Effector memory CD8-positive, alpha-beta T cell (primary cell): ENCODE measurements around the gene STRAP.
"Not testable (repeated sequence)": the region's sequence is repeated elsewhere in the genome, so short reads cannot be mapped to it uniquely, and the experiment has no call there.

Source experiments
- ATAC-seq: fragments of 150-1000 bp; cut with Tn5 transposase; replicated peaks from 2 replicates; pipeline ENCODE4 v1.10.0; 2021; ENCODE audit warnings: mild to moderate bottlenecking, moderate library complexity
- DNase-seq, 3 experiments: peaks; one replicate each; pipeline ENCODE4 v3.0.0; 2021
- H3K27ac Mint-ChIP-seq, 2 donors: one replicate each; pipeline ENCODE4 v1.8.0; 2022; ENCODE audit warnings: mild to moderate bottlenecking in 2 of 2, mixed read lengths in 2 of 2, moderate library complexity in 2 of 2
- H3K27me3 Mint-ChIP-seq, 2 donors: one replicate each; pipeline ENCODE4 v1.8.0; 2022; ENCODE audit warnings: mixed read lengths in 2 of 2
- H3K36me3 Mint-ChIP-seq: one replicate; pipeline ENCODE4 v1.8.0; 2022; ENCODE audit warnings: mild to moderate bottlenecking, moderate library complexity, mixed read lengths; ENCODE audit not compliant: insufficient read depth
- H3K4me1 Mint-ChIP-seq, 2 donors: one replicate each; pipeline ENCODE4 v1.8.0; 2022; ENCODE audit warnings: low read depth in 2 of 2, mixed read lengths in 2 of 2
- H3K4me3 Mint-ChIP-seq, 2 donors: one replicate each; pipeline ENCODE4 v1.8.0; 2022; ENCODE audit warnings: mild to moderate bottlenecking in 2 of 2, mixed read lengths in 2 of 2, moderate library complexity in 2 of 2
- H3K9me3 Mint-ChIP-seq, 2 donors: one replicate each; pipeline ENCODE4 v1.8.0; 2022; ENCODE audit warnings: mixed read lengths in 2 of 2

STRAP gene

GRCh38 chr12:15943519-15943918 lies 61.3 kb downstream of the STRAP start:
- not testable (repeated sequence) for H3K36me3 Mint-ChIP-seq, DNase-seq, H3K4me3 Mint-ChIP-seq, ATAC-seq, H3K27ac Mint-ChIP-seq, H3K9me3 Mint-ChIP-seq, H3K27me3 Mint-ChIP-seq
- peaks cover 3 to 19% of the 10 kb centered on the region in 2 donors for H3K4me1 Mint-ChIP-seq

DNA sequence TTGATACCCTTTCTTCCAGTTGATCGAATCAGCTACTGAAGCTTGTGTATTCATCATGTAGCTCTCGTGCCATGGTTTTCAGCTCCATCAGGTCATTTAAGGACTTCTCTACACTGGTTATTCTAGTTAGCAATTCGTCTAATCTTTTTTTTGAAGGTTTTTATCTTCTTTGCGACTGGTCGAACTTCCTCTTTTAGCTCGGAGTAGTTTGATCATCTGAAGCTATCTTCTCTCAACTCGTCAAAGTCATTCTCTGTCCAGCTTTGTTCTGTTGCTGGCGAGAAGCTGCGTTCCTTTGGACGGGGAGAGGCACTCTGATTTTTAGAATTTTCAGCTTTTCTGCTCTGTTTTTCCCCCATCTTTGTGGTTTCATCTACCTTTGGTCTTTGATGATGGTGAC lies 66.3 kb downstream of the STRAP start:
- ATAC-seq, H3K4me3 Mint-ChIP-seq, H3K27me3 Mint-ChIP-seq, H3K27ac Mint-ChIP-seq, H3K9me3 Mint-ChIP-seq, H3K36me3 Mint-ChIP-seq, DNase-seq: not testable (repeated sequence)
- H3K4me1 Mint-ChIP-seq, result peaks cover 0 to 15% of the 10 kb centered on the region in 2 donors
